CD4-positive, alpha-beta T cell (primary cell): ENCODE results near the gene CDC45. TPM values are rescaled to one million over a fixed set of nuclear protein-coding genes. Genes with fewer than 3 reads are reported as not detected.
A peak's percentile ranks its signal among the peaks of the same experiment; 100 is the strongest.

Source experiments
- ATAC-seq: fragments of 200-7000 bp; cut with Tn5 transposase; one replicate; pipeline ENCODE4 v1.10.0; 2022; ENCODE audit warnings: mild to moderate bottlenecking; ENCODE audit not compliant: poor library complexity
- CTCF ChIA-PET: fragments of 350-600 bp; sonication (Branson Sonifier 250); formaldehyde crosslinking; loops from one replicate; lab custom pipeline; 2021; ENCODE audit warnings: antibody characterized with exemption, inconsistent platforms; lab: Charles Lee
- POLR2A ChIA-PET: fragments of 350-600 bp; sonication (Branson Sonifier 250); formaldehyde crosslinking; loops from one replicate; lab custom pipeline; 2021; ENCODE audit warnings: antibody characterized with exemption, inconsistent platforms; lab: Charles Lee
- DNase-seq, 14 experiments: peaks; one replicate each; pipeline ENCODE4 v3.0.0-alpha.2; 2013 to 2020; ENCODE audit warnings: mixed read lengths in 2 of 14
- H3K27ac ChIP-seq, 2 donors: one replicate each; pipeline versions ENCODE4 v1.5.1 to v1.7.0; 2013; ENCODE audit warnings: low read length in 2 of 2, low read depth in 1 of 2, mild to moderate bottlenecking in 1 of 2
- H3K27me3 ChIP-seq, 2 experiments: 1 replicate in 1 of 2; 2 replicates in 1 of 2; pipeline versions ENCODE4 v1.6.1 to v1.7.0; 2013; ENCODE audit warnings: low read length in 2 of 2, control low read depth in 1 of 2, mild to moderate bottlenecking in 1 of 2, moderate library complexity in 1 of 2; ENCODE audit not compliant: insufficient read depth in 2 of 2, control insufficient read depth in 1 of 2
- H3K36me3 ChIP-seq: one replicate; pipeline ENCODE4 v1.6.1; 2013; ENCODE audit warnings: low read length, control low read depth; ENCODE audit not compliant: insufficient read depth
- H3K4me1 ChIP-seq: one replicate; pipeline ENCODE4 v1.6.1; 2013; ENCODE audit warnings: low read length, control low read depth; ENCODE audit not compliant: insufficient read depth
- H3K4me3 ChIP-seq: one replicate; pipeline ENCODE4 v1.5.1; 2013; ENCODE audit warnings: mild to moderate bottlenecking, low read length, moderate library complexity
- H3K9me3 ChIP-seq, 2 experiments: 1 replicate in 1 of 2; 2 replicates in 1 of 2; pipeline versions ENCODE4 v1.6.1 to v1.7.0; 2013; ENCODE audit warnings: low read length in 2 of 2, mild to moderate bottlenecking in 2 of 2, control low read depth in 1 of 2, moderate library complexity in 1 of 2; ENCODE audit not compliant: control insufficient read depth in 1 of 2, insufficient read depth in 1 of 2
- H3K27ac Mint-ChIP-seq: one replicate; pipeline ENCODE4 v1.8.0; 2020; ENCODE audit warnings: mixed read lengths
- H3K27me3 Mint-ChIP-seq: one replicate; pipeline ENCODE4 v1.8.0; 2021; ENCODE audit warnings: mixed read lengths
- H3K36me3 Mint-ChIP-seq: one replicate; pipeline ENCODE4 v1.8.0; 2021; ENCODE audit warnings: low read depth, mixed read lengths
- H3K4me1 Mint-ChIP-seq: one replicate; pipeline ENCODE4 v1.8.0; 2021; ENCODE audit warnings: low read depth, mixed read lengths
- H3K4me3 Mint-ChIP-seq: one replicate; pipeline ENCODE4 v1.8.0; 2020; ENCODE audit warnings: mild to moderate bottlenecking, mixed read lengths
- H3K9me3 Mint-ChIP-seq: one replicate; pipeline ENCODE4 v1.8.0; 2020; ENCODE audit warnings: mixed read lengths
- CTCF ChIP-seq: fragments of 200-600 bp; IDR thresholded peaks from one replicate; pipeline ENCODE4 v1.8.0; 2022; ENCODE audit warnings: antibody characterized with exemption, mild to moderate bottlenecking
- intact Hi-C, 2 experiments: fragments of 100-400 bp; cut with DNase I in 1 of 2; cut with micrococcal nuclease in 1 of 2; formaldehyde crosslinking; loops; one replicate each; pipeline versions ENCODE4 v1.15.1 to v1.9.0; 2023 to 2025; cut with DNase I, micrococcal nuclease
- total RNA-seq, 174 experiments: library from RNA in 2 of 174; stranded (reverse) in 2 of 174; gene quantifications; one replicate each; pipeline ENCODE4 v1.2.3 and lab custom pipeline; 2021 to 2026

Gene CDC45
- total RNA-seq, 2 experiments from 2014 or later, result 0.75 to 0.82 TPM

GRCh38 chr22:19430890-19431541 lies 48.7 kb upstream of the CDC45 start:
- ATAC-seq, result no peak
- H3K27me3 ChIP-seq, result no peaks in the 10 kb centered on the region
- H3K4me1 Mint-ChIP-seq, result peaks cover 61% of the 10 kb centered on the region
- peaks cover 43% of the 10 kb centered on the region for H3K4me1 ChIP-seq
- H3K27ac Mint-ChIP-seq, result peak overlapping the region; percentile 95
- intact Hi-C loops, result loop anchor here (5.0 kb wide), 2 partner anchors 46 to 139 kb away; partner anchors contain the start of genes CDC45 (in 1 of the 2), CLTCL1 (in 1 of the 2) and UFD1 (in 1 of the 2)
- peak in 6 of 14 experiments; percentile 4 to 53 (median 26) for DNase-seq
- H3K27ac ChIP-seq, result peak overlapping the region; percentile 54 to 60
- ChIA-PET POLR2A (interaction anchor here (1.0 to 5.7 kb wide), 13 partner anchors 8 to 963 kb away, joined by 3 to 94 read pairs (median 8); partner anchors contain the start of genes C22orf39, CDC45, CLTCL1 and DGCR2), CTCF (interaction anchor here (0.8 kb wide), 1 partner anchor 16 kb away, joined by 3 read pairs; the partner anchor contains the start of gene C22orf39)
- TF ChIP-seq CTCF, result no peak
- peak overlapping the region; percentile 84 for H3K4me3 ChIP-seq
- no peaks in the 10 kb centered on the region for H3K9me3 ChIP-seq
- peaks cover 16% of the 10 kb centered on the region for H3K36me3 ChIP-seq
- H3K4me3 Mint-ChIP-seq, result peak overlapping the region; percentile 97
- H3K9me3 Mint-ChIP-seq, result no peaks in the 10 kb centered on the region
- no peaks in the 10 kb centered on the region for H3K27me3 Mint-ChIP-seq
- peaks cover 38% of the 10 kb centered on the region for H3K36me3 Mint-ChIP-seq

GRCh38 chr22:19431649-19432132 lies 48.0 kb upstream of the CDC45 start, which contains the start of gene HIRA:
Gene HIRA (minus strand): TSS chr22:19431733. CDS start chr22:19431476, 257 bp downstream.
- DNase-seq (peak; percentile 69 to 92 (median 82)), ATAC-seq (peak; percentile 63)
- ChIA-PET POLR2A (interaction anchor here (1.0 to 5.7 kb wide), 14 partner anchors 9 to 962 kb away, joined by 3 to 94 read pairs (median 6); partner anchors contain the start of genes C22orf39, CDC45, CLTCL1 and DGCR2), CTCF (interaction anchor here (0.6 to 1.0 kb wide), 2 partner anchors 11 to 20 kb away, joined by 3 read pairs; no protein-coding TSS in a partner anchor)
- peak within 1 kb of the TSS; percentile 95 for H3K27ac Mint-ChIP-seq
- intact Hi-C loops, result loop anchor here (1.0 to 5.0 kb wide), 4 partner anchors 15 to 139 kb away; partner anchors contain the start of genes CDC45 (in 2 of the 2), UFD1 (in 2 of the 2), C22orf39 (in 1 of the 2) and CLTCL1 (in 1 of the 2)
- peaks cover 54% of the 10 kb centered on the region for H3K4me1 Mint-ChIP-seq
- no peaks in the 10 kb centered on the region for H3K9me3 ChIP-seq
- peaks cover 36% of the 10 kb centered on the region for H3K36me3 Mint-ChIP-seq
- peak within 1 kb of the TSS; percentile 97 for H3K4me3 Mint-ChIP-seq
- H3K27me3 ChIP-seq, result no peaks in the 10 kb centered on the region
- H3K36me3 ChIP-seq, result peaks cover 13% of the 10 kb centered on the region
- TF ChIP-seq CTCF, result no peak
- no peaks in the 10 kb centered on the region for H3K27me3 Mint-ChIP-seq
- peaks cover 39% of the 10 kb centered on the region for H3K4me1 ChIP-seq
- peak within 1 kb of the TSS; percentile 89 for H3K4me3 ChIP-seq
- no peaks in the 10 kb centered on the region for H3K9me3 Mint-ChIP-seq
- peak within 1 kb of the TSS; percentile 87 to 88 for H3K27ac ChIP-seq

- Histone ChIP-seq H3K27ac (peak within 1 kb of the TSS; percentile 87 to 88), H3K36me3 (peaks cover 12% of the 10 kb centered on the region), H3K9me3 (no peaks in the 10 kb centered on the region), H3K4me1 (peaks cover 35% of the 10 kb centered on the region), H3K27me3 (no peaks in the 10 kb centered on the region), H3K4me3 (peak within 1 kb of the TSS; percentile 89)
- peak within 1 kb of the TSS; percentile 93 for H3K27ac Mint-ChIP-seq
- ATAC-seq (peak; percentile 80), DNase-seq (peak; percentile 66 to 93 (median 86))
- H3K27me3 Mint-ChIP-seq, result no peaks in the 10 kb centered on the region
- intact Hi-C loops, result loop anchor here (1.0 to 5.0 kb wide), 4 partner anchors 15 to 140 kb away; partner anchors contain the start of genes CDC45 (in 2 of the 2), UFD1 (in 2 of the 2), C22orf39 (in 1 of the 2) and CLTCL1 (in 1 of the 2)
- no peaks in the 10 kb centered on the region for H3K9me3 Mint-ChIP-seq
- H3K4me1 Mint-ChIP-seq, result peaks cover 48% of the 10 kb centered on the region
- H3K4me3 Mint-ChIP-seq, result peak within 1 kb of the TSS; percentile 97
- CTCF ChIA-PET, result interaction anchor here (0.6 to 1.8 kb wide), 3 partner anchors 11 to 19 kb away, joined by 3 to 5 read pairs (median 3); partner anchors contain the start of gene C22orf39
- peaks cover 42% of the 10 kb centered on the region for H3K36me3 Mint-ChIP-seq
- POLR2A ChIA-PET, result interaction anchor here (1.0 to 5.7 kb wide), 14 partner anchors 9 to 962 kb away, joined by 3 to 94 read pairs (median 6); partner anchors contain the start of genes C22orf39, CDC45, CLTCL1 and DGCR2
- TF ChIP-seq CTCF, result no peak
These were observed 47.4 kb upstream of the CDC45 start, which contains the start of gene MRPL40 for GRCh38 chr22:19432133-19432851. Gene MRPL40 (plus strand): TSS chr22:19432545. CDS start chr22:19432555, 10 bp downstream.
